CD14-positive monocyte (primary cell): Measurements from ENCODE around the gene MAML3. TPM values are rescaled to one million over a fixed set of nuclear protein-coding genes. Genes with fewer than 3 reads are reported as not detected.

Experiments
- DNase-seq, 3 donors: peaks; one replicate each; pipeline ENCODE4 v3.0.0-alpha.2; 2011 to 2022
- H2AFZ ChIP-seq: 2 replicates; pipeline ENCODE4 v1.6.0; 2012; ENCODE audit warnings: mild to moderate bottlenecking, low read depth, low read length, inconsistent platforms; ENCODE audit not compliant: insufficient read depth, poor library complexity, severe bottlenecking
- H3K27ac ChIP-seq, 2 donors: 1 replicate in 1 of 2; 2 replicates in 1 of 2; pipeline ENCODE4 v1.5.1; 2012 to 2013; ENCODE audit warnings: low read length in 2 of 2, control low read depth in 1 of 2, inconsistent platforms in 1 of 2, low read depth in 1 of 2, mild to moderate bottlenecking in 1 of 2
- H3K27me3 ChIP-seq, 2 donors: one replicate each; pipeline versions ENCODE4 v1.6.0 to v1.6.1; 2011 to 2013; ENCODE audit warnings: low read length in 2 of 2; ENCODE audit not compliant: control insufficient read depth in 2 of 2, insufficient read depth in 2 of 2
- H3K36me3 ChIP-seq, 2 donors: replicated peaks in 1 of 2; 1 replicate in 1 of 2; 2 replicates in 1 of 2; pipeline versions ENCODE4 v1.5.1 to v1.6.1; 2012 to 2013; ENCODE audit warnings: low read length in 2 of 2, control low read depth in 1 of 2, inconsistent platforms in 1 of 2, mild to moderate bottlenecking in 1 of 2; ENCODE audit not compliant: insufficient read depth in 2 of 2, control insufficient read depth in 1 of 2
- H3K4me1 ChIP-seq, 2 donors: 1 replicate in 1 of 2; 2 replicates in 1 of 2; pipeline versions ENCODE4 v1.5.1 to v1.6.1; 2012 to 2013; ENCODE audit warnings: low read length in 2 of 2, control low read depth in 1 of 2, inconsistent platforms in 1 of 2, mild to moderate bottlenecking in 1 of 2, moderate library complexity in 1 of 2; ENCODE audit not compliant: insufficient read depth in 2 of 2, control insufficient read depth in 1 of 2
- H3K4me2 ChIP-seq: replicated peaks from 2 replicates; pipeline ENCODE3; 2012; ENCODE audit warnings: low read length, moderate library complexity, mild to moderate bottlenecking; ENCODE audit not compliant: poor library complexity, severe bottlenecking; ENCODE audit errors: extremely low read depth
- H3K4me3 ChIP-seq, 3 experiments: fragments of 200-600 bp in 1 of 3; sonication (generic) in 1 of 3; replicated peaks in 1 of 3; 1 replicate in 2 of 3; 2 replicates in 1 of 3; pipeline ENCODE4 v1.5.1; 2011 to 2013; ENCODE audit warnings: low read length in 3 of 3, mild to moderate bottlenecking in 3 of 3, control low read depth in 2 of 3, low read depth in 2 of 3, inconsistent platforms in 1 of 3, moderate library complexity in 1 of 3
- H3K79me2 ChIP-seq: 2 replicates; pipeline ENCODE4 v1.6.0; 2012; ENCODE audit warnings: mild to moderate bottlenecking, control low read depth, inconsistent platforms, low read length, moderate library complexity; ENCODE audit not compliant: insufficient read depth
- H3K9ac ChIP-seq: 2 replicates; pipeline ENCODE4 v1.6.0; 2017; ENCODE audit warnings: low read length, mild to moderate bottlenecking; ENCODE audit not compliant: insufficient read depth, poor library complexity, severe bottlenecking
- H3K9me3 ChIP-seq, 2 donors: replicated peaks in 1 of 2; 1 replicate in 1 of 2; 2 replicates in 1 of 2; pipeline versions ENCODE4 v1.5.1 to v1.6.1; 2012 to 2013; ENCODE audit warnings: low read length in 2 of 2, control low read depth in 1 of 2; ENCODE audit not compliant: control insufficient read depth in 1 of 2, insufficient read depth in 1 of 2
- H4K20me1 ChIP-seq: 2 replicates; pipeline ENCODE4 v1.6.0; 2012; ENCODE audit warnings: mild to moderate bottlenecking, low read length, control low read depth, moderate library complexity; ENCODE audit not compliant: insufficient read depth
- H3K27ac Mint-ChIP-seq, 7 donors: one replicate each; pipeline ENCODE4 v1.8.0; 2020; ENCODE audit warnings: mild to moderate bottlenecking in 7 of 7, mixed read lengths in 7 of 7, moderate library complexity in 6 of 7, inconsistent platforms in 2 of 7
- H3K27me3 Mint-ChIP-seq, 3 donors: one replicate each; pipeline ENCODE4 v1.8.0; 2021 to 2022; ENCODE audit warnings: low read depth in 3 of 3, mild to moderate bottlenecking in 3 of 3, mixed read lengths in 3 of 3, moderate library complexity in 3 of 3, inconsistent platforms in 1 of 3
- H3K36me3 Mint-ChIP-seq, 2 donors: one replicate each; pipeline ENCODE4 v1.8.0; 2020; ENCODE audit warnings: mixed read lengths in 2 of 2, inconsistent platforms in 1 of 2, mild to moderate bottlenecking in 1 of 2
- H3K4me1 Mint-ChIP-seq: one replicate; pipeline ENCODE4 v1.8.0; 2020; ENCODE audit warnings: mild to moderate bottlenecking, mixed read lengths
- H3K4me3 Mint-ChIP-seq, 2 donors: one replicate each; pipeline ENCODE4 v1.8.0; 2020; ENCODE audit warnings: mild to moderate bottlenecking in 2 of 2, mixed read lengths in 2 of 2, moderate library complexity in 1 of 2
- H3K9me3 Mint-ChIP-seq, 7 donors: one replicate each; pipeline ENCODE4 v1.8.0; 2020 to 2022; ENCODE audit warnings: mixed read lengths in 7 of 7, mild to moderate bottlenecking in 6 of 7, moderate library complexity in 6 of 7, inconsistent platforms in 2 of 7
- WGBS: methylation state at CpG from one replicate; pipeline ENCODE4 v1.1.5; 2013; ENCODE audit warnings: missing lambda C conversion rate; ENCODE audit not compliant: insufficient coverage; 5-methylcytosine and 5-hydroxymethylcytosine counted together
- intact Hi-C, 2 donors: fragments of 100-400 bp; cut with micrococcal nuclease; formaldehyde crosslinking; loops; one replicate each; pipeline versions ENCODE4 v1.15.0 to v1.15.1; 2023
- polyA plus RNA-seq, 3 donors: library from polyadenylated mRNA; depleted of rRNA in 1 of 3; unstranded in 2 of 3; stranded (reverse) in 1 of 3; fragments of 300-500 nt in 2 of 3; fragments of >200 nt in 1 of 3; fragmentation: Illumina TruSeq in 2 of 3; gene quantifications; 1 replicate in 2 of 3; 2 replicates in 1 of 3; pipeline ENCODE4 v1.2.3, GENCODE V29; 2012 to 2021
- TF ChIP-seq, protein P1 (sequence below): fragments of 200-600 bp; IDR thresholded peaks from one replicate; pipeline ENCODE4 v1.8.0; 2022; ENCODE audit warnings: antibody characterized with exemption, mild to moderate bottlenecking

MAML3 gene
- polyA plus RNA-seq, 3 donors = 1.5 to 6.5 (median 2.3) TPM

DNA sequence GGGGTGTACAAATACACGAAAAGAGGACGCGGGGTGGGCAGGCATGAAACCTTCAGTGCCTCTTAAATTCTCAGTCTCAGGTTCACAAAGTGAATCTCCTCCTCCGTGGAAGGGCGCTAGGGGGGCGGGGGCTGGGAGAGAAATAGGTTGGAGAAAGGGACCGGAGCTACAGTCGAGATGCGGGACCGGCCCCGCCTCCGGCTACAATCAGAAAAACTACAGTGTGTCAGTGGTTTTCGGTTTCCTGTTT lies 3.4 kb downstream of the MAML3 start:
- intact Hi-C loops = loop anchor here (5.0 kb wide), 5 partner anchors 58 to 413 kb away; no protein-coding TSS in a partner anchor
- H3K27me3 ChIP-seq = no peaks in the 10 kb centered on the region
- WGBS = 0% methylated on average over 9 of the region's 13 CpGs
- peak overlapping the region; percentile 88 to 92 for H3K27ac ChIP-seq
- Mint-ChIP-seq H3K4me3 (peak overlapping the region; percentile 97 to 98), H3K4me1 (peaks cover 24% of the 10 kb centered on the region), H3K27me3 (peaks cover 0 to 1% (median 0%) of the 10 kb centered on the region in 3 donors), H3K9me3 (no peaks in the 10 kb centered on the region), H3K27ac (peak overlapping the region; percentile 92 to 99 (median 97)), H3K36me3 (no peaks in the 10 kb centered on the region)
- H4K20me1 ChIP-seq = no peaks in the 10 kb centered on the region
- peak overlapping the region; percentile 60 to 87 (median 66) for H3K4me3 ChIP-seq
- TF ChIP-seq, protein P1, sequence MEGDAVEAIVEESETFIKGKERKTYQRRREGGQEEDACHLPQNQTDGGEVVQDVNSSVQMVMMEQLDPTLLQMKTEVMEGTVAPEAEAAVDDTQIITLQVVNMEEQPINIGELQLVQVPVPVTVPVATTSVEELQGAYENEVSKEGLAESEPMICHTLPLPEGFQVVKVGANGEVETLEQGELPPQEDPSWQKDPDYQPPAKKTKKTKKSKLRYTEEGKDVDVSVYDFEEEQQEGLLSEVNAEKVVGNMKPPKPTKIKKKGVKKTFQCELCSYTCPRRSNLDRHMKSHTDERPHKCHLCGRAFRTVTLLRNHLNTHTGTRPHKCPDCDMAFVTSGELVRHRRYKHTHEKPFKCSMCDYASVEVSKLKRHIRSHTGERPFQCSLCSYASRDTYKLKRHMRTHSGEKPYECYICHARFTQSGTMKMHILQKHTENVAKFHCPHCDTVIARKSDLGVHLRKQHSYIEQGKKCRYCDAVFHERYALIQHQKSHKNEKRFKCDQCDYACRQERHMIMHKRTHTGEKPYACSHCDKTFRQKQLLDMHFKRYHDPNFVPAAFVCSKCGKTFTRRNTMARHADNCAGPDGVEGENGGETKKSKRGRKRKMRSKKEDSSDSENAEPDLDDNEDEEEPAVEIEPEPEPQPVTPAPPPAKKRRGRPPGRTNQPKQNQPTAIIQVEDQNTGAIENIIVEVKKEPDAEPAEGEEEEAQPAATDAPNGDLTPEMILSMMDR = no peak
- no peak for DNase-seq
- H3K9me3 ChIP-seq = no peaks in the 10 kb centered on the region
- H3K9ac ChIP-seq = peak overlapping the region; percentile 80
- H3K4me1 ChIP-seq = peaks cover 12 to 19% of the 10 kb centered on the region in 2 donors
- no peaks in the 10 kb centered on the region for H3K36me3 ChIP-seq
- peak overlapping the region; percentile 95 for H2AFZ ChIP-seq
- peak overlapping the region; percentile 81 for H3K4me2 ChIP-seq
- peaks cover 68% of the 10 kb centered on the region for H3K79me2 ChIP-seq

DNA sequence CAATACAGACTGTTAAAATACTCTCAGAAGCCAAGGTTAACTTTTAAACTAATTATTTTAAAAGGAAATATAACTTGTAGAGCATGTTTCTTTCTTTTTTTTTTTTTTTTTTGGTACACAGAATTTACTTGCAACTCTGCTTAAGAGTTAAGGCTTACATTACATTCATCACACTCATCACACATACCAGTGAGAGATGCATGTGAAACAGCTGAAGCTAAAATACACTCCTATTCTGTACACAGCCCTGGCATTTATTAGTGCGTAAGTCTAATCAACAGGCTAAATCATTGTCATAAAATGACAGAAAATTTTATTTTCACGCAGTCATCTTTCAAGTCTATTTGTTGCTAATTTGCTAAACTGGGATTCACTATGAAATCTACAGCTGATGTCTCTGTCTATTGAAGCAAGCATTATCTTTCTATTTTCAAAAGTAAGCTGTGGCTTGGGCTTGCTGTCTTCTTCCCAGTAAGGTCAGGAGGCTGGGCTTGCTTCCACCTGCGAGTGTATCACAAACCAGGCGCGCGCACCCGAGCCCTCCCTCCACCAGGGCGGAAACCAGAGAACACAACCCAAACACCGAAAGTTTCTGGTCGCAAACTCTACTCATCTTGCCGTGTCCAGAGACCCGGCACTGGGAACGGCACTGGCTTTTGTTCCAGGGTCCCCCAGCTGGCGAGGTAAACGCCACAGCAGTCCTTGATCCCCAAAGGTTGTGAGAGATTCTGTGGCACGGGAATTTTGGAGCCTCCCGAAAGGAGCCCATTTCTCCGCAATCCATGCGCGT lies 3.9 kb downstream of the MAML3 start:
- Histone ChIP-seq H3K79me2 (peaks cover 69% of the 10 kb centered on the region), H3K4me3 (peak overlapping the region; percentile 60 to 87 (median 66)), H3K36me3 (no peaks in the 10 kb centered on the region), H3K9me3 (no peaks in the 10 kb centered on the region), H3K27ac (peak overlapping the region; percentile 88 to 92), H3K4me1 (peaks cover 10 to 16% of the 10 kb centered on the region in 2 donors), H3K27me3 (no peaks in the 10 kb centered on the region), H3K9ac (peak overlapping the region; percentile 80), H2AFZ (peak overlapping the region; percentile 95), H4K20me1 (no peaks in the 10 kb centered on the region), H3K4me2 (peak overlapping the region; percentile 81)
- intact Hi-C loops = loop anchor here (5.0 kb wide), 5 partner anchors 58 to 413 kb away; no protein-coding TSS in a partner anchor
- H3K36me3 Mint-ChIP-seq = no peaks in the 10 kb centered on the region
- H3K27me3 Mint-ChIP-seq = peaks cover 0 to 1% (median 0%) of the 10 kb centered on the region in 3 donors
- TF ChIP-seq, protein P1 = no peak
- H3K4me1 Mint-ChIP-seq = peaks cover 22% of the 10 kb centered on the region
- DNase-seq = peak; percentile 27 to 42 (median 33)
- H3K27ac Mint-ChIP-seq = peak overlapping the region; percentile 92 to 99 (median 97)
- peak overlapping the region; percentile 97 to 98 for H3K4me3 Mint-ChIP-seq
- no peaks in the 10 kb centered on the region for H3K9me3 Mint-ChIP-seq
- 0% methylated on average over 14 of the region's 20 CpGs for WGBS
